ENCODE data around the gene RNF151.
"Not testable (repeated sequence)": the region's sequence is repeated elsewhere in the genome, so short reads cannot be mapped to it uniquely, and the experiment has no call there.

Gene RNF151

DNA sequence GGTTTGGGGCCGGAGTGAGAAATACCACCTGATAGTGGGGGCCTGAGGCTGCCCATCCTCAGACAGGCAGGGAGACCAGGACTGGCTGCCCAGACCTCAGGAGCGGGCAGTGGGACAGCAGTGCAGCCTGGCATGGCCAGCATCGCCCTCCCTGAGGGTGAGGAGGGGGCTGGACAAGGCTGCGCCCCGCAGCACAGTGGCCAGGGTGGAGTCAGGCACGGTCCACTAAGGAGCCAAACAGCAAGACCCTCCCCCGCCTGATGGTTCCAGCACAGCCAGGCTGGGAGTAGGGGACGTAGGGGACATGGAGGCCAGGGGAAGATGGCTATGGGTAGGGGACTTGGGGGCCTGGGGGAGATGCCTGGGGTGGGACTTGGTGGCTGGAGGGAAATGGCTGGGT is 39.7 kb downstream of the RNF151 start:
- no peak for DNase-seq (ENCODE audit: low read depth in 4 of 4, low spot score in 1 of 4)

- no peak for DNase-seq (ENCODE audit: low read depth in 4 of 4, low spot score in 1 of 4)
These were observed 40.6 kb downstream of the RNF151 start for GRCh38 chr16:2007081-2007836.

DNA sequence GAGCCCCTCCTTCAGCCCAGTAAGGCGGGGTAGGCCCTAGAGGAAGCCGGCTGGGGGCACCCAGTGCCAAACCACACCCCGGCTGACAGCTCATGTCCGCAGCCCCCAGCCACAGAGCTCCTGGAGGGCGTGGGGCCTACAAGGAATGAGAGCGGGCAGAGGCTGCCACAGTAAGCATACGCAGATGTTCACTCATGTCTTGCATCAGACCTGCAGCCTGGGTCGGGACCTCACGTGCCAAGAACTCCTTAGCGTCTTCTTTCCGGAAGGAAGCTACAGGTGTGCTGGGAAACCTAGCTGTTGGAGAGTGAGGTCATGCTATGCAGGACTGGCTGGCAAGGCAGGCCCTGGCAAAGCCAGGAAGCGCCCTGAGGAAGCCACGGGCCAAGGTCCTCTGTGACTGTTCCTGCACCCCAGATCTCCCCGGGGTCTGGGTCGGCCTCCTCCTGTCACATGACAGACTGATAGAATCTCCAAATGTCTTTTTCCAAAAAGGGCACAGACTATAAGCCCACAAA is 41.4 kb downstream of the RNF151 start:
- no peak for DNase-seq (ENCODE audit: low read depth in 4 of 4, low spot score in 1 of 4)

DNA sequence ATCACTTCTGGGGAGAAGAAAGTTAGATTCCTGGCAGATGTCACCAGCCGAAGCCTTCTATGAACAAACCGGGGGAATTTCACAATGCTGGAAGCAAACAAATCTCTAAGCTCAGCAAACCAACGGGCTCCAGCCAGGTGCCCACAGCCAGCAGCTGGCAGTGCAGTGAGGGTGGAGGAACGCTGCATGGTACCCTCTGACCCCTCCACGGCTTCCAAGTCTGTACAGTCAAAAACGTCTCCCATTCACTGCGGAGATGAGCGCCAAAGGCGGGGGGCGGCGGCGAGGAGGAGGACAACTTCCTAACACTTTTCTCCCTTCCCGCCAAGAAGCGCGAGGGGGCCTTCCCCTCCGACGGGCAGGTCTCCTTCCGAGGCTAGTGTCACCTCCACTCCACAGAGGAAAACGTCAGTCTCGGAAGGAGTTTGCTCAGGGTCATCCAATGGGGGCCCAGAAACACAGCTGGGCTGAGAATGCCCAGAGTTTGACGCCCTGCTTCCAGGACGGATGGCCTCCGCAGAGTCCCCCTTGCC is 42.0 kb downstream of the RNF151 start:
- no peak for DNase-seq (ENCODE audit: low read depth in 4 of 4, low spot score in 1 of 4)

- no peak for DNase-seq (ENCODE audit: low read depth in 4 of 4, low spot score in 1 of 4)
These were observed 42.6 kb downstream of the RNF151 start for GRCh38 chr16:2009164-2009711.

GRCh38 chr16:2009791-2010510 is 43.3 kb downstream of the RNF151 start, which contains the start of gene ZNF598:
TSS of gene ZNF598 (minus strand) at chr16:2009821.
- peak in 3 of 4 experiments; percentile 68 to 75 (median 68) for DNase-seq (ENCODE audit: low read depth in 4 of 4, low spot score in 1 of 4)

GRCh38 chr16:2011726-2012125 is 45.1 kb downstream of the RNF151 start:
- not testable (repeated sequence) for DNase-seq (ENCODE audit: low read depth in 4 of 4, low spot score in 1 of 4)

- DNase-seq (ENCODE audit: low read depth in 4 of 4, low spot score in 1 of 4), result no peak
These were observed 46.9 kb downstream of the RNF151 start for GRCh38 chr16:2013527-2013926.

GRCh38 chr16:2015117-2015946 is 48.7 kb downstream of the RNF151 start:
- no peak for DNase-seq (ENCODE audit: low read depth in 4 of 4, low spot score in 1 of 4)

DNA sequence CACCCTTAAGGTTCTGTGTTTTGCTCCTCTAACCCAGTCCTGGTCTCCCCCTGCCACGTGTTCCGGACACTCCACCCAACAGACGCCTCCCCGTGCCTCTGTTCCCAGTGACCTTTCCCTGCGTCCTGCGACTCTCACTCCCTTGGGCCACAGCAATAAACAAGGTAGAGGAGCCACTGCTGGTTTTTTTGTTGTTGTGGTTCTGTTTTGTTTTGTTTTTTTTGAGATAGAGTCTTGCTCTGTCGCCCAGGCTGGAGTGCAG is 49.2 kb downstream of the RNF151 start:
- DNase-seq (ENCODE audit: low read depth in 4 of 4, low spot score in 1 of 4), result no peak

GRCh38 chr16:2016407-2016922 is 49.8 kb downstream of the RNF151 start:
- no peak for DNase-seq (ENCODE audit: low read depth in 4 of 4, low spot score in 1 of 4)

All from stimulated activated CD4-positive, alpha-beta T cell treated with anti-CD3 and anti-CD28 coated beads, Interleukin-1b, Interleukin-23, amount 100 ng/mL, for 24 hours (primary cell).